Cardiac fibroblast (primary cell): ENCODE measurements around the gene RAP2A.

Source experiments
- DNase-seq, 2 donors: peaks; one replicate each; pipeline versions ENCODE4 v3.0.0 to v3.0.0-alpha.2; 2010; ENCODE audit warnings: low read depth in 2 of 2
- H3K4me3 ChIP-seq, 2 donors: replicated peaks in 1 of 2; 1 replicate in 1 of 2; 2 replicates in 1 of 2; pipeline ENCODE4 v1.5.1; 2011; ENCODE audit warnings: low read depth in 2 of 2, low read length in 2 of 2, mild to moderate bottlenecking in 2 of 2, moderate library complexity in 1 of 2
- CTCF ChIP-seq: IDR thresholded peaks from one replicate; pipeline ENCODE4 v1.5.1; 2011; ENCODE audit warnings: low read depth, mild to moderate bottlenecking, low read length, inconsistent platforms

The RAP2A gene

GRCh38 chr13:97441368-97441767, 7.4 kb downstream of the RAP2A start:
- DNase-seq: no peak
- no peak overlapping the region for H3K4me3 ChIP-seq
- no peak for TF ChIP-seq CTCF

- no peak overlapping the region for H3K4me3 ChIP-seq
- DNase-seq: no peak
- no peak for TF ChIP-seq CTCF
Measured at GRCh38 chr13:97445522-97446187, 11.7 kb downstream of the RAP2A start.

GRCh38 chr13:97446448-97446847, 12.5 kb downstream of the RAP2A start:
- DNase-seq: no peak
- H3K4me3 ChIP-seq: no peak overlapping the region
- TF ChIP-seq CTCF: no peak

GRCh38 chr13:97448503-97449251, 14.7 kb downstream of the RAP2A start:
- no peak overlapping the region for H3K4me3 ChIP-seq
- no peak for TF ChIP-seq CTCF
- no peak for DNase-seq

- no peak for TF ChIP-seq CTCF
- no peak overlapping the region for H3K4me3 ChIP-seq
- DNase-seq: no peak
Measured at GRCh38 chr13:97454699-97455098, 20.7 kb downstream of the RAP2A start.

GRCh38 chr13:97456047-97456446, 22.1 kb downstream of the RAP2A start:
- TF ChIP-seq CTCF: no peak
- no peak overlapping the region for H3K4me3 ChIP-seq
- DNase-seq: no peak
